Omental fat pad (tissue), 4 donors: ENCODE results near the gene SH3GL3. TPM values are rescaled to one million over a fixed set of nuclear protein-coding genes. Genes with fewer than 3 reads are reported as not detected.

Experiments
- ATAC-seq: fragments of 150-250 bp; one replicate; pipeline ENCODE4 v1.9.1; 2016; ENCODE audit warnings: mild to moderate bottlenecking, moderate library complexity; ENCODE audit not compliant: low FRiP score
- DNase-seq: peaks from one replicate; pipeline ENCODE4 v3.0.0-alpha.2; 2019; ENCODE audit warnings: low spot score
- total RNA-seq, 4 donors: library from RNA; depleted of rRNA; stranded (reverse); fragments of >200 nt; gene quantifications; one replicate each; pipeline ENCODE4 v1.1.0, GENCODE V29; 2016
- TF ChIP-seq, protein P1 (sequence below), 3 donors: fragments of 450-650 bp; IDR thresholded peaks; one replicate each; pipeline ENCODE4 v1.5.1; 2016 to 2017; ENCODE audit warnings: antibody characterized with exemption in 3 of 3, mild to moderate bottlenecking in 3 of 3, moderate library complexity in 2 of 3

SH3GL3 gene
- total RNA-seq, 4 donors from 2014 or later: 0.60 to 1.8 (median 1.0) TPM; not detected in 1

DNA sequence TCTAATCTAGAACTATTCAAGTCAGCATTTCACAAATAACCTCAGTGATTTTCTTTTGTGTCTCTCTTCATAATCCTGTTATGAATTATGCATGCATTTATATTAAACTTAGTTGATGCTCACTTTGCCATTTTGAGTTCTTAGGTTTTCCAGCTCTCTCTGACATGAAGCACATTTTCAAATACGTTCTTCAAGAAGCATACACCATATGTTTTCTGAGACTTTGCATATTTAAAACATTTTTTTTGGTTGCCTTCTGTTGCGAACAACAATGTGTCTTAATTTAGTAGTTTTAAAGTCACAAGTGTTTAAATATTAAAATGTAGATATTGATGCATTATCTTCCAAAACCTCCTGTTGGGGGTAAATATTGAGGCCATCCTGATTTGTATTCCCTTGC is 37.5 kb downstream of the SH3GL3 start:
- TF ChIP-seq, protein P1, sequence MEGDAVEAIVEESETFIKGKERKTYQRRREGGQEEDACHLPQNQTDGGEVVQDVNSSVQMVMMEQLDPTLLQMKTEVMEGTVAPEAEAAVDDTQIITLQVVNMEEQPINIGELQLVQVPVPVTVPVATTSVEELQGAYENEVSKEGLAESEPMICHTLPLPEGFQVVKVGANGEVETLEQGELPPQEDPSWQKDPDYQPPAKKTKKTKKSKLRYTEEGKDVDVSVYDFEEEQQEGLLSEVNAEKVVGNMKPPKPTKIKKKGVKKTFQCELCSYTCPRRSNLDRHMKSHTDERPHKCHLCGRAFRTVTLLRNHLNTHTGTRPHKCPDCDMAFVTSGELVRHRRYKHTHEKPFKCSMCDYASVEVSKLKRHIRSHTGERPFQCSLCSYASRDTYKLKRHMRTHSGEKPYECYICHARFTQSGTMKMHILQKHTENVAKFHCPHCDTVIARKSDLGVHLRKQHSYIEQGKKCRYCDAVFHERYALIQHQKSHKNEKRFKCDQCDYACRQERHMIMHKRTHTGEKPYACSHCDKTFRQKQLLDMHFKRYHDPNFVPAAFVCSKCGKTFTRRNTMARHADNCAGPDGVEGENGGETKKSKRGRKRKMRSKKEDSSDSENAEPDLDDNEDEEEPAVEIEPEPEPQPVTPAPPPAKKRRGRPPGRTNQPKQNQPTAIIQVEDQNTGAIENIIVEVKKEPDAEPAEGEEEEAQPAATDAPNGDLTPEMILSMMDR (IDR thresholded peaks at IDR 0.05): no peak
- no peak for ATAC-seq
- DNase-seq: no peak

DNA sequence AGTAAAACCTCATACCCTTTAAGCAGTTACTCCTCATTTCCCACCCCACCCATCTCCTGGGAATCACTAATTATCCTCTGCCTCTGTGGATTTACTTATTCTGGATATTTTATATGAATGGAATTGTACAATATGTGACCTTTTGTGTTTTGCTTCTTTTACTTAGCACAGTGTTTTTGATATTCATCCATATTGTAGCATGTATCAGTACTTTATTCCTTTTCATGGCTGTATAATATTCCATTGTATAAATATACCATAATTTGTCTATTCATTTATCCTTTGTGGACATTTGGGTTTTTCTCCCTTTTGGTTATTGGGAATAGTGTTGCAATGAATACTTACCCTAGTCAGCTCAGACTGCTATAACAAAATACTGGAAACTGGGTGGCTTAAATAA is 39.2 kb downstream of the SH3GL3 start:
- TF ChIP-seq, protein P1 (IDR thresholded peaks at IDR 0.05): no peak
- ATAC-seq (no peak), DNase-seq (no peak)

DNA sequence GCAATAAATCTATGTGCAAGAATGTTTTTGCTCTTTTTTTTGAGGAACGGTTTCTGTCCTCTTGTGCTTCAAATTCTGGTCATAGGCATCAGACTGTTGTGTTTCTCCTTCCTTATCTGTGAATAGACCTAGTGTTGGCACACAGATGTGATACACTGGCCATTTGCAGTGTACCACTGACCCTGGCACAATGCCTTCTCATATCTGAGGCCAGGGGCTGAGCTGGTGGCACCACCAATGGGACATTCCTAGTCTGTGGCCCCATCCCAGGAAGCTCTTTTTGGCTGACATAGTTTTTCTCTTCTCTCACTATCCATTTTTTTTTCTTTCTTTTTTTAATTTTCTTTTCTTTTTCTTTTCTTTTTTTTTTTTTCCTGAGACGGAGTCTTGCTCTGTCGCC is 40.4 kb downstream of the SH3GL3 start:
- TF ChIP-seq, protein P1 (IDR thresholded peaks at IDR 0.05): no peak
- no peak for DNase-seq
- ATAC-seq: no peak

DNA sequence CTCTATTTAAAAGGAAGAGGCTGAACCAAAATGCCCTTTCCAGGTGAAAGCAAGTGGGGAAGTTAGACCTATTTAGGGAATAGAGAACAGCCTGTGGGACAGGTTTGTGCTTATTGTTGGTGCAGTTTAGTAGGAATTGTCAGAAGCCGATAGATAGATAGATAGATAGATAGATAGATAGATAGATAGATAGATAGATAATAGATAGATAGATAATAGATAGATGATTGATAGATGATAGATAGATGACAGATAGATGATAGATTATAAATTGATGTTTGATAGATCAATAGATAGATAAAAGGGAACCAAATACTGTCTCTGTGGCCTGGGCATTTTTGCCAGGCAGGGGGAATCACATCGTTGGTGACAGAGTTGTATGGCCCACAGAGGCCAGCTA is 42.5 kb downstream of the SH3GL3 start:
- ATAC-seq (no peak), DNase-seq (no peak)
- TF ChIP-seq, protein P1 (IDR thresholded peaks at IDR 0.05): no peak

DNA sequence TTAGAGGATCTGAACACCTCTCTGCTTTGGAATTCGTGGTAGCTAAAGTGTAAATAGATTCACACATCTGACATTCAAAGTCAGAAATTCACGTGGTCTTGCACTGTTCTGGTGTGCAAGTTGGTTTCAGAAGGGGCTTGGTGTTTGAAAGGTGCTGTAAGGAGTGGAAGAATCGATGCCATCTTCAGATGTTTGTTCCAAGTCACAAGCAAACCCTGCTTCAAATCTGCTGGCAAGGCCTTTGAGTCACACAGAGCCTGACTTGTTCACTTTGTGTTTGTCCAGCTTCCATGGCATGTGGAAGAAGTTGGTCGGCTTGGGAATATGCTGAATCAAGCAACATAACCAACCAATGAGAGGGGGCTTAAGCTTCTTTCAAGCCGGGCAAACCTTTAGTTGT is 44.3 kb downstream of the SH3GL3 start:
- no peak for ATAC-seq

DNA sequence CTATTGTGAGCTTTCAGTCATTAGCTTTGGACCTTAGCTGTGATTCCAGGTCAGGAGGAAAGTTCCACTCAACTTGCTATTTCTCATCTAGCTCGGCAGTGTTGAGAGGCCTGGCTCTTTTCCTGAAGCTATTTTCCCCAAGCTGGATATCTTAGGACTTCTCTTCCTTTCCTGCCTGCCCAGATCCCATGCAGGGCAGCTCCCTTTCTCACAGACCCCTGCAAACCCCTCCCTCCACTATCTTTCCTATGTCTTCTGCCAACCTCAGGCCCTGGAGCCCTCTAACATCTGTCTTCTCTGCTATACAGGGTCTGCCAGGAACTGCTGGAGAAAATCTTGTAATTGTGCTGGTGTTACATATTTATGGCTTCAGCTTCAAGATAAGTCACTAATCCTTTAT is 49.6 kb downstream of the SH3GL3 start:
- TF ChIP-seq, protein P1 (IDR thresholded peaks at IDR 0.05): no peak
- DNase-seq (no peak), ATAC-seq (no peak)

More for the DNA sequence above, 44.3 kb downstream of the SH3GL3 start:
- DNase-seq: no peak
- TF ChIP-seq, protein P1 (IDR thresholded peaks at IDR 0.05): no peak

DNA sequence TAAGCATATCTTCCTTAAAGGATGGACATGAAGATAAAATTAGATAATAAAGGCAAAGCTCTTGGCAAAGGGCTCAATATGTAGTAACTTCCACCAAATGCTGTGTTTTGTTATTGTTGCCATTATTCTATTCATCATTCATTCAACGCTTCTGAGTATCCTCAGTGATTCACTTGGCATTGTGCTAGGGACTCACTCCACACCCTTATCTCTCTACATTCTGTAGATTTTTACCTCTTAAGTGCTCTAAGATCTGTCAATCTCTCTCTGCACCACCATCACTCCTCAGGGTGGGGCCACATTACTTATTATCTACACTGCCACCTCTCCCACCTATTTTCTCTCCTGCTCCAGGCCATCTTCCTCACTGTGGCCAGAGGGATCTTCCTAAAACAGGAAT is 51.2 kb downstream of the SH3GL3 start:
- ATAC-seq: no peak
- TF ChIP-seq, protein P1 (IDR thresholded peaks at IDR 0.05): no peak
- no peak for DNase-seq
